ENCODE results near the gene KRTAP9-1.

- TF ChIP-seq E2F1 (CRISPR knock-in tag; IDR thresholded peaks at IDR 0.05) (no peak), ZNF253 (CRISPR knock-in tag; IDR thresholded peaks at IDR 0.05; ENCODE audit: borderline replicate concordance) (no peak), POLR2AphosphoS2 (IDR thresholded peaks at IDR 0.05; ENCODE audit: low read depth, low read length) (no peak)
Measured at GRCh38 chr17:41176744-41177387, 12.8 kb upstream of the KRTAP9-1 start.
